Activated naive CD4-positive, alpha-beta T cell treated with anti-CD3 and anti-CD28 coated beads, Interleukin-2, amount 50 U/mL, for 16 hours (primary cell): ENCODE data around the gene SLC25A25.
"Not testable (repeated sequence)": the region's sequence is repeated elsewhere in the genome, so short reads cannot be mapped to it uniquely, and the experiment has no call there.

Source experiments
- DNase-seq: peaks from one replicate; pipeline ENCODE4 v3.0.0-alpha.2; 2020

Gene SLC25A25

DNA sequence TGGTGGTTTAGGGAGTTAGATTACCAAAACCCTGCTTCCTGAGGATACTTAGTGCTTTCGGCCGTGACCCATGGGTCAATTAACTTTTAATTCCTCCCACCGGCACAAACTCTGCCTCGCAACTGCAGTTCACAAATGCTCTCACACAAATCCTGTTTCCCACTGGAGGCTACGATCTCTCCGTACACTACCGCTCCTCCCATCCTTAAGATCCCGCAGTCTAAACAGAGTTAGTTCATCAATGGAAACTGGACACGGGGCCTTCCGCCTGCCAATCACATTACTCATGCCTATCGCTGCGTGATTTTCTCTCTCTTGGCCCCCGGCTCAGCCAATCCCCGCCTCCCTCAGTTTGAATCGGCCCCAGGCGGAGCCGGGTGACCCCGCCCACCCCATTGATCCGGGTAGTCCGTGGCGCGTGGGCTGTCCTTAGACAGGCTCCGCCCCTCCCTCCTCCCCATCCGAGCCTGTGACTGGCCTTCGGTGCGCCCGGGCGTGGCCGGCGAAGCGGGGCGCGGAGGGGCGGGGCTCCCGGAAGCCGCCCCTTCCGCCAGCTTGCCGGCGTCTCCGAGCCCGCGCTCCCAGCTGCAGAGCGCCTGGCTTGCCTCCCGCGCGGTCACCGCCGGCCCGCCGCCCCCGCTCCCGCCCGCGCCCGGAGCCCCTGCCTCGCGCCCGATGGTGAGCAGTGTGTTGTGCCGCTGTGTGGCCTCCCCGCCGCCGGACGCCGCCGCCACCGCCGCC lies at the start of gene SLC25A25:
TSS of gene SLC25A25 (plus strand) at position 588 of the 741 bp plus-strand sequence. CDS start at position 676, 88 bp downstream.
- peak; percentile 100 for DNase-seq

DNA sequence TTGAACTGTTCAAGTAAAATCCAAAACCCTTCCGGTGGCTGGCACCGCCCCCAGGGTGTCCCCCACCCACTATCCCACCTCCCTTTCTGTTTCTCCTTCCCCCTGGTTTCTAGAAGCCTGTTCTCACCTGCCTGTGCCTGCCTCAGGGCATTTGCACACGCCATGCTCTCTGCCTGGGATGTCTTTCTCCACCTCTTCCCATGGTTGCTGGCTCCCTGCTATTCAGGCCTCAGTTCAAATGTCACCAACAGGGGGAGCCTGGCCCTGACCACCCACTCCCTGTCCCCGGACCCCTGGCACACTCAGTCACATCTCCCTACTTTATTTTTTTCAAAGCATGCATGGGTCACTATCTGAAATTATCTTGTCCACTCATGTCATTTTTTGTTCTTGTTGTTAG lies 47.3 kb upstream of the SLC25A25 start:
- no peak for DNase-seq

DNA sequence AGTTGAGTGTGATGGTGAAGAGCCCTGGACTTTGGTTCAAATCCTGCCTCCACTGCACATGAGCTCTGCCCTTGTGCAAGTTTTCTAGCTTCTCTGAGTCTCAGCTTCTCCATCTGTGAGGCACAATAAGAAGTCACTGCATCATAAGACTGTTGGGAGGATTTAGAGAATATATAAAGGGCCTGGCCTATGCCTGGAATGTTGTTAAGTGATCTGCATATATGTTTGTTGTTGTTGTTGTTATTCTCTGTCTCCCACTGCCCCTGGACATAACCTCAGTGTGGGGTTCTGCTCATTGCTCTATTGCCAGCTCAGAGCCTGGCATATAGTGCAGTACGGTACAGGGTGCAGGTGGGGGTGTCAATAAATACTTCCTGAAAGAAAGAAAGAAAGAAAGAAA lies 46.9 kb upstream of the SLC25A25 start:
- no peak for DNase-seq

DNA sequence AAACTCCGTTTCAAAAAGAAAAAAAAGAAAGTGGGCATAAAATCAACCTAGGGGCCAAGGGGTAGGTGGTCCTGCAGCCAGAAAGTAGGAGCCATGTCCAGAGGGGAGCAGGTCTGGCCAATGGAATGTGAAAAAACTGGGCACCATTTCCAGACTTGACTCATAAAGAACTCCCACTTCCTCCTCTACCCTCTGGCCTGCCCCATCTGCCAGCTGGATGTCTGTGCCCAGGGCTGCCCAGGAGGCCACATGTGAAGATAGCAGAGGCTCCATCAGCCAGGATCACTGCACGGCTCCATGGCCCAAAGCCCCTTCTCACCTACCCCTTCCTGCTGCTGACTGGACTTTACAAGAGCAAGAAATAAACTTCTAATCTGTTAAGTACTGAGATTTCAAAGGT lies 45.1 kb upstream of the SLC25A25 start:
- DNase-seq, result no peak

DNA sequence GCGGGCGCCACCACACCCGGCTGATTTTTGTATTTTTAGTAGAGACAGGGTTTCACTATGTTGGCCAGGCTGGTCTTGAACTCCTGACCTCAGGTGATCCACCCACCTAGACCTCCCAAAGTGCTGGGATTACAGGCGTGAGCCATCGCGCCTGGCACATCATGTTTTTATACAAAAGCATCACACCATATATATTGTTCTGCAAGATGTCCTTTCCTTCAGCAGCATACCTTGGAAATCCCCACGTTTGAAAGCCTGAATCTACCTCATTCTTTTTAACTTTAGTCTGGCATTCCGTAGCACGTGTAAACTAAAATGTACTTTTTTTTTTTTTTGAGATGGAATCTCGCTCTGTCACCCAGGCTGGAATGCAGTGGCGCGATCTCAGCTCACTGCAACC lies 44.4 kb upstream of the SLC25A25 start:
- DNase-seq, result not testable (repeated sequence)

DNA sequence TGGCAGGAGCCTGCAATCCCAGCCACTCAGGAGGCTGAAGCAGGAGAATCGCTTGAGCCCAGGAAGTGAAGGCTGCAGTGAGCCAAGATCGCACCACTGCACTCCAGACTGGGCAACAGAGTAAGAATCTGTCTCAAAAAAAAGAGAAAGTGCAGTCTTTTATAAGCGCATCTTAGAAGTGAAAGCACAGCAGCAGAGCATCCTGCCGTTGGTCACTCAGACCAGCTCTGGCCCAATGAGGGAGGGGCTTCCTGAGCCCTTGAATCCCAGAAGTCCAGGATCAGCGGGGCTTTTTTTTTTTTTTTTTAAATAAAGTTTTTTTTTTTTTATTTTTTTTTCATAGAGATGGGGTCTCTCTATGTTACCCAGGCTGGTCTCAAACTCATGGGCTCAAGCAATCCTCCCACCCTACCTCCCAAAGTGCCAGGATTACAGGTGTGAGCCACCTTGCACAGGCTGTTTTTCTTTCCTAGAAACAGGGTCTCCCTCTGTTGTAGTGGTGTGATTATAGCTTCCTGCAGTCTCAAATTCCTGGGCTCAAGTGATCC lies 43.2 kb upstream of the SLC25A25 start:
- DNase-seq, result no peak

DNA sequence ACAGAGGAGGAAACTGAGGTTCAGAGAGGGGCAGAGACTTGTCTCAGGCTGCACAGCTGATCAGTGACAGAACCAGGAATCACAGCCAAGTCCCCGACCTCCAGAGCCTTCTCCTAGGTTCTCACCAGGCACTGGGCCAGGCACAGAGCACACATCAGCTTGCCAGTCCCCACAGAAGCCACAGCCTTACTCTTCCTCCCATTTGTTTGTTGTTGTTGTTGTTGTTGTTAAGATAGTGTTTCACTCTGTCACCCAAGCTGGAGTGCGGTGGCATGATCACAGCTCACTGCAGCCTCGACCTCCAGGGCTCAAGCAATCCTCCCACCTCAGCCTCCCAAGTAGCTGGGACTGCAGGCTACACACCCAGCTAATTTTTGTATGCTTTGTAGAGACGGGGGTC lies 42.3 kb upstream of the SLC25A25 start:
- DNase-seq, result no peak

DNA sequence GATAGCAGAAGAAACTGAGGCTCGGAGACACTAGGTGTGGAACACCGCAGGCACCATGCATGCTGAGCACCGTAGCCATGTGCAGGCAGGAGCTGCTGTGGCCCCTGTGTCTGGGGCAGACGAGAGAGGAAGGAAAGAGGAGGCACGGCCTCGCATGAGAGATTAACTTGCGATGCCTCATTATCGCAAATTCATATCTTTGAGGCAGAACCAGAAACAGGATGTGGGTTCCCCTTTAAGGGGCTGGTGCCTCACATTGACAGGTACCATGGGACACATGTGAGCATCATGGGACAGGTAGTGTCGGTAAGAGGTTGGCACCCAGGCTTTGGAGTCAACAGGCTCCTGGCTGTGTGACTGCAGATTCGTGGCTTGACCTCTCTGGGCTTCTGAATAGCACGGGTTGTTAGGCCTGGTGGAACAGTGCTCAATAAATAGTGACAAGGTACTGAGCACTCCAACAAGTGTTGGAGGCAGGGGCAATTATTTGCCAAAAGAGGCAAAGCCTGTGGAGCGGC lies 41.7 kb upstream of the SLC25A25 start:
- DNase-seq, result peak; percentile 69

DNA sequence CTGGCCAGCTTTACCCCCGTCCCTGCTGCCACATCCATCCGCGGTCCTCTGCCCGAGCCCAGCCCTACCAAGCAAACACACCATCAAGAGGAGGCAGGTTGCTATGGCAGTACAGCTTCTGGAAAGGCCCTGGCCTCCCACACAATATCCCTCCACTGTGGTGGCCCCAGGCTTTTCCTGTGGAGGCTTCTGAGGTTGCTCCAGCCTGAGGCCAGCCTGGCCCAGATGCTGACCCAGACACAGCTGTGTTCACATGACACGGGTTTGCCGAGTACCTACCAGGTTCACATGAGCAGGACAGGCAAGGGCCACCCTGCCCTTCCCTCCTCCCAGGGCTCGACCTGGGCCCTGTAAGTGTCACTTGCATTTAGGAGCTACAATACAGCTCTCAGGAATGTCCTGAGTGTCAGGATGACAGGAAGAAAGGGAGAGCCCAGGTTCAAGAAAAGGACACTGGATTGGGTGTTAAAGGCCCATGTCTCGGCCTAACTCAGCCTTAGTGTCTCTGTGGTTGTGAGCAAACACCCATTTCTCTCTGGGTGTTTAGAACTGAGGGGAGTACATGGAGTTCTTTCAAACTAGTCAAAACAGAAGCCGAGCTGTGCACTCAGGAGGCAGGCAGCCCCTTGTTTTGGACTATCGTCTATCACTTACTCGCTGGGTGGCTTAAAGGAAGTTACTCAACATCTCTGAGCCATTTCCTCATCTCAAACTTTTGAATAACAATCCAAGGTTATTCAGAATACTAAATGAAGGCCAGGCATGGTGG lies 41.1 kb upstream of the SLC25A25 start:
- peak; percentile 53 for DNase-seq

DNA sequence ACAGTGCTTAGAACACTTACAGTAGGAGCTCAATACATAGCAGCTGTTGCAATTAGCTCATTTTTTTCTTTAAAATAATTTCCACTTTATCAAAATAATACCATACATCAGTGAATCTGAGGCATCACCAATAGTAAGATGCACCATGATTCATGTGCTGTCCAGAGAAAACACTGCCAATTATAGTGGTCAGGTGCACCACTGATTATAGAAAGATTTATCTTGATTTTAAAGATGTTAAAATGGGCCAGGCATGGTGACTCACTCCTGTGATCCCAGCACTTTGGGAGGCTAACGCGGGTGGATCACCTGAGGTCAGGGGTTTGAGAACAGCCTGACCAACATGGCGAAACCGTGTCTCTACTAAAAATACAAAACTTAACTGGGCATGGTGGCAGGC lies 40.3 kb upstream of the SLC25A25 start:
- DNase-seq, result no peak

DNA sequence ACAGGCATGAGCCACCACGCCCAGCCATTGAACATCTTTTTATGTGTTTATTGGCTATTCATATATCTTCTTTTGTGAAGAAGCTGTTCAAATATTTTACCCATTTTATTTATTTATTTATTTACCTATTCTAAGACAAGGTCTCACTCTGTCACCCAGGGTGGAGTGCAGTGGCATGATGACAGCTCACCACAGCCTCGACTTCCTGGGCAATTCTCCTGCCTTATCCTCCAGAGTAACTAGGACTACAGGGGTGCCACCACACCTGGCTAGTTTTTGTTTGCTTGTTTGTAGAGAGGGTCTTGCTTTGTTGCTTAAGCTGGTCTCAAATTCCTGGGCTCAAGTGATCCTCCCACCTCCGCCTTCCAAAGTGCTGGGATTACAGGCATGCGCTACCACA lies 34.4 kb upstream of the SLC25A25 start:
- DNase-seq, result no peak

DNA sequence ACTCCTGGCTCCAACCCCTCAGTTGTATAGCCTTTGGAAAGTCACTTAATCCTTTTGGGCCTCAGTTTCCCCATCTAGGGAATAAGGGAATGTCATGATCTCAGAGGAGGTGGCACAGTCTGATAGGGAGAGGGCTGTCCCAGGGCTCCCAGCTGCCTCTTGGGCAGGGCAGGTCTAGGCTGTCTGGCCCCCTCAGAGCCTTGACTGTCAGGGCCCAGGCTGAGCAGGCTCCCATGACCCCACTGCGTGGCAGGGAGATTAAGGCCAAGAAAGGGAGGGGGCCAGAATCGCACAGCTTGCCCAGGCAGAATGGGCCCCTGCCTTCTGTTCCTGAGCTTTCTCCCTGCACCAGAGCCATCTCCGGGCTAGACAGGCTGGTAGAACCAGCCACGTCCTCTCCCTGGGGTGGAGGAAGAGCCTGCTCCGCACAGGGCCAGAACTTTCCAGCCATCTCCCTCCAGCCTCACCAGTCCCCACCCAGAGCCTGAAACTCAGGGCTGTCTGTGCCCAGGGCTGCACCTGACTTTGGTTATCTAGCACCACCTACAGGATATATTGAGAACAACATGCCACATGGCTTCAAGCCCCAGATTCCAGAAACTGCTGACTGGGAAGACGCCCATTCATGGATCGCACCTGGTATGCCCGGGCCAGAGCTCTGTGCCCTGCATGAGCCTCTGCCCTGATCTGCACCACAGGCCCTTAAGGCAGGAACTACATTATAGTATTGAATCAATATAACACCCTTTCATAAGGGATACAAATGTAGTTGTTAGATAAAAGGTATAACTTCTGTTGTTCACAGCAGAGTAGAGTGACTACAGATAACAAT lies 33.0 kb upstream of the SLC25A25 start:
- peak; percentile 60 for DNase-seq

DNA sequence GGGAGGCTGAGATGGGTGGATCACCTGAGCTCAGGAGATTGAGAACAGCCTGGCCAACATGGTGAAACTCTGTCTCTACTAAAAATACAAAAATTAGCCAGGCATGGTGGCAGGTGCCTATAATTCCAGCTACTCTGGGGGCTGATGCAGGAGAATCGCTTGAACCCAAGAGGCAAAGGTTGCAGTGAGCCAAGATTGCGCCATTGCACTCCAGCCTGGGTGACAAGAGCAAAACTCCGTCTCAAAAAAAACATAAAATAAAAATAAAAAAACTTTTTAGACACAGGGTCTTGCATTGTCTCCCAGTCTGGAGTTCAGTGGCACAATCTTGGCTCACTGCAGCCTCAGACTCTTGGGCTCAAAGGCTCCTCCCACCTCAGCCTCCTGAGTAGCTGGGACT lies 31.5 kb upstream of the SLC25A25 start:
- DNase-seq, result not testable (repeated sequence)

DNA sequence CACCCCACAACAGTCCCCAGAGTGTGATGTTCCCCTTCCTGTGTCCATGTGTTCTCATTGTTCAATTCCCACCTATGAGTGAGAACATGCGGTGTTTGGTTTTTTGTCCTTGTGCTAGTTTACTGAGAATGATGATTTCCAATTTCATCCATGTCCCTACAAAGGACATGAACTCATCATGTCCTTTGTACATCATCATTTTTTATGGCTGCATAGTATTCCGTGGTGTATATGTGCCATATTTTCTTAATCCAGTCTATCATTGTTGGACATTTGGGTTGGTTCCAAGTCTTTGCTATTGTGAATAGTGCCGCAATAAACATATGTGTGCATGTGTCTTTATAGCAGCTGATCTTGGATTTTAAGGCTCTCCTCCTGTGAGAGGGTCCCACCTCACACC lies 27.2 kb upstream of the SLC25A25 start:
- not testable (repeated sequence) for DNase-seq

DNA sequence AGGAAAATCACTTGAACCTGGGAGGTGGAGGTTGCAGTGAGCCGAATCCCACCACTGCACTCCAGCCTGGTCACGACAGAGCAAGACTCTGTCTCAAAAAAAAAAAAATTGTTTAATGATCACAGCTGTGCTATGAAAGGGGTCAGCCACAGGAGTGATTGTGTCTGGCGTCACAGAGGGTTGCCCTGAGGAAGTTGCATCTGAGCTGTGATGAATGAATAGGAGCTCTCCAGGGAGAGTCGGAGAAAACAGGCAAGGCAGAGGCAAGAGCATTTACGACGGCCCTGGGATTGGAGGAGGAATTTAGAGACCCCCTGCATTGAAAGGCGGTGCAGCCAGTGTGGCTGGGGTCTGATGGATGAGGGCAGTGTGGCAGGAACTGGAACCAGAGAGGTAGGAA lies 26.0 kb upstream of the SLC25A25 start:
- no peak for DNase-seq

DNA sequence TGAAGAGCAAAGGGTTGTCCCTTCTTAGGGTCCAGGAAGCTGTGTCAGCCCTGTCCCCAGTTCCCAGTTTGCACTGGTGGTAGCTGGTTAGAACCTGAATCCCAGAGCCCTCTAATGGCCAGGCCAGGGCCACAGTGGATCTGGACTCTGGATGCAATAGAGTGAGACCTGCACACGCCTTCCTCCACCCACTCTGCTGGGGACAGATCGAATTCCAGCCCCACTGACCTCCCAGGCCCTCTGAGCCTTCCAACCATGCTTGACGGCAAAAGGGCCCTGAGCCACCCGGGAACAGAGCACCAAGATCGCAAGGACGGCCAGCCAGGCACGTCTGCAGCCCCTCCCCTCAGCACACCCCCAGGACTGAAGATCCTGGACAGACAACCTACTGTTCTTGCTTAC lies 24.6 kb upstream of the SLC25A25 start:
- DNase-seq, result no peak

DNA sequence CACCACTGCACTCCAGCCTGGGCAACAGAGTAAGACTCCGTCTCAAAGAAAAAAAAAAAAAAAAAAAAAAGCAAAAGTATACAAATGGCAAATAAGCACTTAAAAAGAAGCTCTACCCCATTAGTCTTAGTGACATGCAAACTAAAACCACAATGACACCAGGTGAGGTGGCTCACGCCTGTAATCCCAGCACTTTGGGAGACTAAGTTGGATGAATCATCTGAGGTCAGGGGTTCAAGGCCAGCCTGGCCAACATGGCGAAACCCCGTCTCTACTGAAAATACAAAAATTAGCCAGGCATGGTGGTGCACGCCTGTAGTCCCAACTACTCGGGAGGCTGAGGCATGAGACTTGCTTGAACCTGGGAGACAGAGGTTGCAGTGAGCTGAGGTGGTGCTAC lies 22.6 kb upstream of the SLC25A25 start:
- not testable (repeated sequence) for DNase-seq

DNA sequence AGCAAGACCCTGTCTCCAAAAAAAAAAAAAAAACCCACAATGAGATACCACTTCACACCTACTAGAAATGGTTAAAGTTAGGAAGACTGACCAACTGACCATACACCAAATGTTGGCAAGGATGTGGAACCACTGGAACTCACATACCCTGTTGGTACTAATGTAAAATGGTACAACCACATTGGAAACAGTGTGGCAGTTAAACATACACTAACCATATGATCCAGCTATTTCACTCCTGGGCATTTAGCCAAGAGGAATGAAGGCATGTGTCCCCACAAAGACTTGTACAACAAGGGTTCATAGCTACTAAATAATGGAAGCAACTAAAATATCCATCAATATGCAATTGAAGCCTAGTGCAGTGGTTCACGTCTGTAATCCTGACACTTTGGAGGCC lies 22.2 kb upstream of the SLC25A25 start:
- no peak for DNase-seq

DNA sequence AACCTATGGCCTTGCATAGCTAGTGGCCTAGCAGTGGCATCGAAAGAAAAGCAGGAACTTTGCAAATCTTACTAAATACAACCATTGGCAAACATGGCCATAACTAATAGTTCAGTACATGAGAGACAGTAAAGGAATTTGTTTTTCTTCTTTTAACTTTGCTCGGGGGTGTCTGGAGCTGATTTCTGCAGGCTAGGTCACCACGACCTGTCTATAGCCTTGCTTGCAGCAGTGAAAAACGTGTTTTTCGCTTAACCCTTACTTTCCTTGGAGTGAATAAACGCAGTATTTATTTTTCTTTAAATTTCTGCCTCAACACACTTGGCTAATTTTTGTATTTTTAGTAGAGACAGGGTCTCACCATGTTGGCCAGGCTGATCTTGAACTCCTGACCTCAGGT lies 20.8 kb upstream of the SLC25A25 start:
- no peak for DNase-seq

DNA sequence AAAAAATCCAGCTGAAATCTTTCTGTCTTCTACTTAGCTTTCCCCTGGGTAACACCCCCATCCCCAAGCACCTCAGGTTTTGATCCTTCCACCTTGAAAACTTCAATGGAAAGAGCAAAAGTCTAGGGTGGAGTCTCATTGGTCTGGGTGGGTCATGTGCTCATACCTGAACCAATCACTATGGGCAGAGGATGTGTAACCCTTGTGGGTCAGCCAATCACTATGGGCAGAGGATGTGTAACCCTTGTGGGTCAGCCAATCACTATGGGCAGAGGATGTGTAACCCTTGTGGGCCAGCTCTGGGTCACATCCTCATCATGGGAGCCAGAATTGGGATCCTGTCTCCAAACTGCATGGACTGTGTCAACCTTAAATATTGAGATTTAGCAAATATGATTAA lies 19.4 kb upstream of the SLC25A25 start:
- DNase-seq, result no peak

DNA sequence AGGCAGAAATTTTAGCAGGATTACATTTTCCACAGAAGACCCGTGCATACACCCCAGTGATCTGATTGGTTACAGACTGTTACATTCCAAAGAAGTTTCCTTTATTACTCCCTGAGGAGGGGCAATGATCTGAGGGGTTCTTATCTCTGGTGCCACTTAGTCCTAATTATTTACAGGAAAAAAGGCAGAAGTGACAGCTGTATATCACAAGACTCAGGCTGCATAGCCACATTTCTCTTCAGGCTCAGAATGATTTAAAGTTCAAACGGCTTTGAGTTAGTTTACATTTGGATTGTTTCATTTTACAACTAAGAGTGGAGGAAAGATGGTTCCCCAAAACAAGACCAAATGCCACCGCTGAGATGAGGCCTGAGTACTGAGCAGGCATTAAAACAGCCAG lies 18.2 kb upstream of the SLC25A25 start:
- DNase-seq, result no peak

DNA sequence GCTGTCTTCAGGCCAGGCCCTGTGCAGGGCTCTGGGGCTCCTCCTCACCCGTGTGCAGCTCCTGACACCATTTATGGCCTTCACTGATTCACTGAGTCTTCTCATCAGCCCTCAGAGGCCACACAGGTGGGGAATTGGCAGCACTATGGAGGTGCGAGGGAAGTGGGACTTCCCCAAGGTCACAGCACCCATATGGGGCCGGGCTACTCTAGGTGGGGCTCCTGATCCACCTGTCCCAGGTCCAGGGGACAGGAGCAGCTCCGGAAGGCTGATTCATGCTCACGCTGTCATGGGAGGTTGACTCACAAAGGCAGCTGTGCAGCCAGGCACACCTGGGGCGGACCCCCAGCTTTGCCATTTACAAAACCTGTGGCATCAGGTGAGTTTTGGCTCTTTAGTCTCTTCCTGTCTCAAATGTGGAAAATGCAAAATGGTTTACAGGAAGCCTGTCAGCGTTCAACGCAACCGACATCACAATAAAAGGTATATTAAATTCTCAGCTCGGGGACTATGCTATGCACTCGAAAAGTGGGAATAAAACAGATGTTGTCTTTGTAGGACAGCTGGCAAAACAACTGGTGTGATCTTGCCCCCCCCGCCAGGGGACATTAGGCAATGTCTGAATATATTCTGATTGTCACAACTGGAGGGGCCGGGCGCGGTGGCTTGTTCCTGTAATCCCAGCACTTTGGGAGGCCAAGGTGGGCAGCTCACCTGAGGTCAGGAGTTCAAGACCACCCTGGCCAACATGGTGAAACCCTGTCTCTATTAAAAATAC lies 15.9 kb upstream of the SLC25A25 start:
- DNase-seq, result no peak
